HepG2 (cell line): ENCODE data around the gene OVCH2.

Experiments
- POLR2A ChIP-seq, 2 experiments: IDR thresholded peaks; 2 replicates each; pipeline ENCODE4 v1.6.1; 2011; ENCODE audit warnings: low read depth in 2 of 2, low read length in 2 of 2, mild to moderate bottlenecking in 1 of 2, moderate library complexity in 1 of 2; ENCODE audit not compliant: insufficient read depth in 1 of 2
- ZBTB43 ChIP-seq: sonication (generic); formaldehyde crosslinking; conservative IDR thresholded peaks from 2 replicates; pipeline ENCODE4 v1.4.0; 2020; ENCODE audit warnings: missing genetic modification reagents
- ZFP41 ChIP-seq: sonication (generic); formaldehyde crosslinking; IDR thresholded peaks from 2 replicates; pipeline ENCODE4 v1.4.0; 2020; ENCODE audit warnings: mild to moderate bottlenecking, missing genetic modification reagents, borderline replicate concordance
- ZNF432 ChIP-seq: sonication (generic); formaldehyde crosslinking; IDR thresholded peaks from 2 replicates; pipeline ENCODE4 v1.5.0; 2020; ENCODE audit warnings: missing genetic modification reagents, mild to moderate bottlenecking, borderline replicate concordance

- TF ChIP-seq POLR2A (IDR thresholded peaks at IDR 0.05; ENCODE audit: insufficient read depth in 1 of 2, low read depth in 2 of 2, low read length in 2 of 2): no peak
- no peak for TF ChIP-seq ZFP41 (CRISPR knock-in tag)
- no peak for TF ChIP-seq ZNF432 (CRISPR knock-in tag)
- no peak for TF ChIP-seq ZBTB43 (CRISPR knock-in tag)
These were observed 66.6 kb downstream of the OVCH2 start for GRCh38 chr11:7639643-7640025.
